HG02571 (cell line): ENCODE results near the gene CAMK2B.

ENCODE experiments used
- ATAC-seq: cut with Tn5 transposase; IDR thresholded peaks from one replicate; pipeline ENCODE4 v1.9.1; 2021; ENCODE audit warnings: mild to moderate bottlenecking, moderate library complexity; ENCODE audit not compliant: unreplicated experiment

The CAMK2B gene

GRCh38 chr7:44330331-44330730 is 4.9 kb upstream of the CAMK2B start:
- no peak for ATAC-seq

DNA sequence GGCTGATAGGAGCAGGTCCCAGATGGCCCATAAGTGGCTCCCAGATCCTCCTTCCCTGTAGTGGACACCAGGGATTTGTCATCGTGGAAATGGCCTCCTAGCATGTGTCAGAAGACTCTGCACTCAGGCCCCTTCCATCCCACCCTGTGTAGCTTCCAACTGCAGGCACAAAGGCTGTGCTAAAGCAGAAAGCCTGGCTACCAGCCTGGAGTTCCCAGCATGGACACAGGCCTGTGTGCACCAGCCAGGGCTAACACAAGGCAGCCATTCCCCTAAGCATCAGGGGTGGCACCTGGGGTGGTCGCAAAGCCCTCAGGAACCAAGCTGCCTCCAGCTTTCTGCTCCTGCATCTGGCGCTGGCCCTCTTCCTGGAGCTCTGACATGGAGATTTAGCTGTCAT is 4.5 kb upstream of the CAMK2B start:
- no peak for ATAC-seq

GRCh38 chr7:44329081-44329480 is 3.7 kb upstream of the CAMK2B start:
- no peak for ATAC-seq

GRCh38 chr7:44327981-44328380 is 2.6 kb upstream of the CAMK2B start:
- ATAC-seq = no peak

- no peak for ATAC-seq
Measured at GRCh38 chr7:44326261-44327125, 1.1 kb upstream of the CAMK2B start.

DNA sequence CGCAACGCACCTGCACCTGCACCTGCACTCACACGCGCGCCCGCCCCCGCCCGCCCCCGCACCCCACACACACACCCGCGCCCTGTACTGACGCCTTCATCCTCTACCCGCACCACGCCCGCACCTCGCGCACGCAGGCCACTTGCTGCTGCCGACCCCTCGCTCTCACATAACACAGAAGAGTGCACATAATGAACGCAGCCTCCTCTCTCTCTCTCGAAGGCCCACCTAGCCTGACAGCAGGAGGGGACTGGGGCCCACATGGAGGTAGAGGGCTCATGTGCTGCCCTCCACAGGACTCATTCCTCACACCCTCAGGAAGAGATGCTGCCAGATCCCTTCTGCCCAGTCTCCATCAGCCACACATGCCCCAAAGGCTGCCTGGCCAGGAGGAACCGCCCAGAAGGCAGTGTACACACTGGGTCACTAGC is 432 bp upstream of the CAMK2B start:
- ATAC-seq = no peak

DNA sequence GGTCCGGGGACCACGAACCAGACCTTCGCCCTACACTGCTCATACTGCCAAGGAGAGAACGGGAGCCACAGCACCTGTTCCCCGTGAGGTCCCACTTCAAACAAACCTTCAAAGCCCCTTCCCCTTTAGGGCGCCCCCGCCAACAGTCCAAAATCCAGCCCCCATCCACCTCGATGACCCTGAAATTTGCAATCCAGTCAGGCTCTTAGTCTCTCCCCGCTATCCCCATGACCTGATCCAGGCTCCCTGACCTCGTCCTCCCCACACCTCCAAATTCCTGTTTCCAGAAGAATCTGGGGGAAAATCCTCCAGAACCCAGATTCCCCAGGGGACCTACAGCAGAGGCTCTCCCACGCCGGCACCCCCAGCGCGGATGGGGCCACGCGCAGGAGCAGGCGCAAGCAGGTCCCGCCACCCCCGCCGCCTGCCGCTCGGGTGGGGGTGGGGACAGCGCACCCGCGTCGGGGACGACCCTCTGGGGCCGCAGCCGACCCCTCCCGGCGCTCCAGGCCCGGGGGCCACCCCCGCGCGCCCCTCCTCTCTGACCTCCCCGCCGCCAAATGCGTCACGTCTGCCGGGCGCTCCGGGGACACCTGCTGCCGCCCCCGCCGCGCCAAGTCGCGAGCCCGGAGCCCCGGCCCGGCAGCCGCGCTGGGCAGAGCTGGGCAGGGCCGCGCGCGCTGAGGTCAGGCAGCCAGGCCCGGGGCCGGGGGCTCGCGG is 753 bp downstream of the CAMK2B start:
- no peak for ATAC-seq

- no peak for ATAC-seq
Measured at GRCh38 chr7:44324204-44324480, 1.3 kb downstream of the CAMK2B start.

GRCh38 chr7:44323381-44324203 is 1.8 kb downstream of the CAMK2B start:
- no peak for ATAC-seq

DNA sequence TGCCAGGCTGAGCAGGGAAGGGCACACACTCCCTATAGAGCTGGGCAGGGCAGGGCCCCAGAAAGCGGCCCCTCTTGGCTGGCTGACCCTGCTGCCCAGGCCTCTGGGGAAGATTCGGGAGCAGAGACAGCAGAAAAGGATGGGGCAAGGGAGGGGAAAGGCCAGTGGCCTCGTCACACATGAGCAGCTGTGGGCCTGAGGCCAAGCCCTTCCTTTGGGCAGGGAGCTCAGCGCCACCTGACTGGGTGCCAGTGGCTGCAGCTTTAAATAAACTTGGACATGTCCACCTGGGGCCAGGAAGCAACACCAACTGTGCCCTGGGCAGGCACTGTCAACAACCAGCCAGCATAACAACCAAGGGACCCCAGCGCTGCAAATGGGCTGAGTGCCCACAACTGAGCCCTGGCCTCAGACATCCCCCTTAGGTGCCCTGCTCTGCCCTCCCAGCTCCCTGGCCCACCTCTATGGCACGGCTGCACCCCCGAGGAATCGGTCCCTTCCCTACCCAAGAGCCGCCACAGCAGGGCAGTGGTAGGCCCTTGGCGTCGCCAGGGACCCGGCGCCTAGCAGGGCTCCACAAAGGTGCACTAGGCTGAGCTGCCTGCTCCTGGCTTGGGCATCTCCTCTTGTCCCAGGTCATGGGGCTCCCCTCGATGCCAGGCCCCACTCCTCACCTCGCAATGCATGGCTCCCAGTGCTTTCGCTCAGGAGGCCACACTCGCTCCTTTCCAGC is 2.6 kb downstream of the CAMK2B start:
- no peak for ATAC-seq

DNA sequence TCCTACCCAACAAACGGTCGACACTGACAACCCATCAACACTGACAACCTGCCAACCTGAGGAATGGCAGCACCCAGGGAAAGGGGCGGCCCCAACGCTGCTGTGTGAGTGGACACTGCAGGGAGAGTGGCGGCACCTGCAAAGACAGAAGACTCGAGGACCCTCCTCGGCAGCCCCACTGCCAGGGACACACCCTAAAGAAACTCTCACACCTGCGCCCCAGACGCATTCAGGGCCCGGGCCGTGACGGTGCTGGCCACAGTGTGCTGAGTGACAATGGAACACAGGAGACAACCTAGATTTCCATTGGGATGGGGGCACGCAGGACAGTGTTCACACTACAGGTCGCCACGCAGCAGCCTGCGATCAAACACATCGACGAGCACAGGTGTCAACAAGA is 3.6 kb downstream of the CAMK2B start:
- ATAC-seq = no peak

DNA sequence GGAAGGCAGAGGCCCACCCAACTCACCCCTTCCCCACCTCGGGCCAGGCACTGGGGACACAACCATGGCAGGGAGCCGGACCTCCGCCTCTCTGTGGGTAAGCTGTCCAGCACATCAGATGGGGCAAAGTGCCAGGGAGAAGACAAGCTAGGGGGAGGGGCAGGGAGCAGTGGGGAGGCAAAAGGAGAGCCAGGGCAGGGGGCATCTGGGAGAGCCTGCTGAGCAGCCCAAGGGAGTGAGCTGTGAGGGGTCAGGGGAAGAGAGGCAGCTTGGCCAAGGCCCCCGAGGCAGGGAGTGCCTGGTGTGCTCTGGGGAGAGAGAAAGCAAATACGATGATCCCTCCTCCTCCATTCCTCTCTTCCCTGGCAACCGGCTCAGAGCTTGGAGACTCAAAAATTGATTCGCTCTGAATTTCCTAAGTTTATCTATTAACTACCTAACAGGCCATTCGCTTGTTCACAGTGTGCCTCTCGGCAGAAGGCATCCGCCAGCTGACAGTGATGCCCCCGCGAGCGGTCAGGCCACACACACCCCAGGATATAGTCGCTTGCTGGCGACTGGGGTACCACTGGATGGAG is 4.5 kb downstream of the CAMK2B start:
- no peak for ATAC-seq

DNA sequence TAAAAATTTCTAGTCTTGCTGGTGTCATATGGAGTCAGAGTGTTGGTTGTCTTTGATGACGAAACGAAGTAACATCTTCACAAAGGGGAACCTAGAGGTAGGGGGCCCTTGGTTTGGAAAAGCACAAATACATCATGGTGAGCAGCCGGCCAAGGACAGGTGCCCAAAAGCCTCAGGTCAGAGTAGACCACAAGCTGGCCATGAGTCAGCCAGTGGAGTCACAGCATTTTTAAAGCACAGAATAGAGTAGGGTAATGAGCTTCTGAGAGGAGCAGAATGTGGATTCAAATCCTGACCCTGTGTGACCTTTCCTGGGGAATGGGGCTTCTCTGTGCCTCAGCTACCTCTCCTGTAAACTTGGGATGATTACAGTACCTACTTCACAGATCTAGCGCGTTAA is 5.3 kb downstream of the CAMK2B start:
- no peak for ATAC-seq

DNA sequence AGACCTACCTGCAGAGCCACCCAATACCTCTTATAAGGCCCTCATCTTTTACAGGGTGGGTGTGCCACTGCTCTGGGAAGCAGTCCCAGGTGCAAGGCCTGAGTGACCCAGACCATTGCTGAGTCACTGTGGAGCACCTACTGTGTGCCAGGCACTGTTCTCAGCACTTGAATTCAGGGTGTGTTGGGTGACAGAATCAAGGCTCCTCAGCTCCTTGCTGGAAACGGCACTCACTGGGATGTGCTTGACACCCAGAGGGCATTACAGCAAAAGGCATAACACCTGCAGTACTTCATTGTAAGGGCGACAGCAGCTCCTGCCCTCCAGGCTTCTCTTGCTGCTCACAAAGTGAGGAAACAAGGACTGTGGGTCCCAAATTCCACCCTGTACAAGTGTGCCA is 7.1 kb downstream of the CAMK2B start:
- ATAC-seq = no peak

- no peak for ATAC-seq
Measured at GRCh38 chr7:44315301-44315903, 10.0 kb downstream of the CAMK2B start.

- ATAC-seq = no peak
Measured at GRCh38 chr7:44313621-44314031, 11.8 kb downstream of the CAMK2B start.

DNA sequence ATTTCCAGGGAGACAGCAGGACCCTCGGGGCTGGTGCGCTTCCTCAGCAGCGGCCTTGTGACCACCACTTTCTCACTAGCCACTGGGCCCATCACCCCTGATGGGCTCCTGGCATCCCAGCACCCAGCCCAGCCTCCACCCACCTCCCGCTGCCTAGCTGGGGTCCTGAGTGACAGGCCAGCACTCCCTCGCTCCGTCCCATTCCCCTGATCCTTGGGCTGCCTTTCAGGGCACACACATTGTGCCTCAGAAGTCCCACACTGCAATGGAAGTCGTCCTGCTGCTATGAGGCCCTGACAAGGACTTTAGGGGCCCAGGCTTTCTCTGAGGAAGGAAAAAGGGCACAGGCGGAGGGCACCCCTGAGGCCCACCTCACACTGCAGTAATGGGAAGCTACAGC is 12.4 kb downstream of the CAMK2B start:
- ATAC-seq = no peak

GRCh38 chr7:44311561-44312495 is 13.6 kb downstream of the CAMK2B start:
- no peak for ATAC-seq

DNA sequence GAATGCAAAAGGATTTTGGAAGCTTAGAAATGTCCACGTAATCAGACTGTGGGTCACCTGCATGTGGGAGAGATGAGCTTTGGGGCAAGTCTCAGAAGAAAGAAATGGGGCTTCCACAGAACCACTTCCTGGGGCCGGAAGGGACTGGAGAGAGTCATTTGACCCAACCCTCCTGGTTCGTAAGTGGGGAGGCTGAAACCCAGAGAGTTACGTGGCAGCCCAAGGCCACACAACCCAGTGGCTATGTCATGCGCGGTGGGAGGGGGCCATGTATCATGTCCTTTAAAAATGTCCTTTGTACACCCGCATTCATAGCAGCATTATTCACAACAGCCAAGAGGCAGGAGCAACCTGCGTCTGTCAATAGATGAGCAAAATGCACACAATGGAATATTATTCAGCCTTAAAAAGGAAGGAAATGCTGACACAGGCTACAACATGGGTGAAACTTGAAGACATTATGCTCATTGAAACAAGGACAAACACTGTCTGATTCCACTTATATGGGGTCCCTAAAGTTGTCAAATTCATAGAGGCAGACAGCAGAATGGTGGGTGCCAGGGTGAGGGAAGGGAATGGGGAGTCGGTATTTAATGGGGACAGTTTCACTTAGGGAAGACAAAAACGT is 15.1 kb downstream of the CAMK2B start:
- ATAC-seq = no peak
